Peyer's patch (tissue), 4 donors: ENCODE measurements around the gene WDR72. TPM values are rescaled to one million over a fixed set of nuclear protein-coding genes. Genes with fewer than 3 reads are reported as not detected.

Source experiments
- DNase-seq, 3 donors: peaks; one replicate each; pipeline ENCODE4 v3.0.0-alpha.2; 2017 to 2019
- H3K27ac ChIP-seq, 4 donors: fragments of 200-600 bp; sonication (generic); one replicate each; pipeline ENCODE4 v1.5.1; 2016 to 2019
- H3K27me3 ChIP-seq, 2 donors: fragments of 200-600 bp; sonication (generic); one replicate each; pipeline ENCODE4 v1.5.1; 2019
- H3K36me3 ChIP-seq, 3 donors: fragments of 200-600 bp; sonication (generic); one replicate each; pipeline ENCODE4 v1.5.1; 2016 to 2019
- H3K4me1 ChIP-seq, 4 donors: fragments of 200-600 bp; sonication (generic); one replicate each; pipeline ENCODE4 v1.5.1; 2016 to 2019
- H3K4me3 ChIP-seq, 4 donors: fragments of 200-600 bp; sonication (generic); 1 replicate in 3 of 4; 2 replicates in 1 of 4; pipeline ENCODE4 v1.5.1; 2016 to 2019; ENCODE audit warnings: mild to moderate bottlenecking in 1 of 4
- H3K9me3 ChIP-seq, 4 donors: fragments of 200-600 bp; sonication (generic); one replicate each; pipeline ENCODE4 v1.5.1; 2016 to 2019; ENCODE audit warnings: mild to moderate bottlenecking in 1 of 4
- POLR2A ChIP-seq, 2 donors: fragments of 450-650 bp; IDR thresholded peaks; one replicate each; pipeline ENCODE4 v1.5.1; 2017; ENCODE audit warnings: antibody characterized with exemption in 2 of 2, mild to moderate bottlenecking in 2 of 2, moderate library complexity in 2 of 2
- total RNA-seq, 4 donors: library from RNA; depleted of rRNA; stranded (reverse); fragments of >200 nt; gene quantifications; one replicate each; pipeline ENCODE4 v1.1.0, GENCODE V29; 2016
- TF ChIP-seq, protein P1 (sequence below), 6 experiments: fragments of 450-650 bp in 4 of 6; fragments of 200-600 bp in 2 of 6; sonication (generic) in 1 of 6; IDR thresholded peaks; one replicate each; pipeline ENCODE4 v1.5.1; 2017 to 2019; ENCODE audit warnings: antibody characterized with exemption in 6 of 6, mild to moderate bottlenecking in 3 of 6, moderate library complexity in 1 of 6

The WDR72 gene
- total RNA-seq, 4 donors from 2014 or later: not detected

DNA sequence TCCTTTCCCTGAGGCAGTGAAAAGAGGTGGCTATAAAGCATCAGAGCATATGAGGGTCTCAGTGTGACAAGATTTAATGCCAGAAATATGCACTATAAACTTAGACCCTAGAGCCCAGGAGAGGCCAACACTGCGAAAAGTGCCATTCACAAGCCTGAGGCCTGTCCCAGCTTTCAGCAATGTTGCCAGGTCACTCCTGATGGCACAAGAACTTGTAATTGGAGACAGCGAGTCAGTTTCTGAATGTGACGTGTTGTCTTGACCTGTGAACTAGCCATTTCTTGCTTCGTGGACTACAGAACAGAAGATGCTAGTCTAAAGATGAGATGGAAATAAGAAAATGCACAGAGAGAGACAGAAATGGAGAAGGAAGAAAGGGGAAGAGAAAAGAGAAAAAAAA lies 87.9 kb downstream of the WDR72 start:
- Histone ChIP-seq H3K27me3 (no peaks in the 10 kb centered on the region), H3K4me3 (no peak overlapping the region), H3K27ac (no peak overlapping the region), H3K36me3 (no peaks in the 10 kb centered on the region), H3K9me3 (no peaks in the 10 kb centered on the region), H3K4me1 (no peaks in the 10 kb centered on the region)
- DNase-seq: no peak
- TF ChIP-seq, protein P1, sequence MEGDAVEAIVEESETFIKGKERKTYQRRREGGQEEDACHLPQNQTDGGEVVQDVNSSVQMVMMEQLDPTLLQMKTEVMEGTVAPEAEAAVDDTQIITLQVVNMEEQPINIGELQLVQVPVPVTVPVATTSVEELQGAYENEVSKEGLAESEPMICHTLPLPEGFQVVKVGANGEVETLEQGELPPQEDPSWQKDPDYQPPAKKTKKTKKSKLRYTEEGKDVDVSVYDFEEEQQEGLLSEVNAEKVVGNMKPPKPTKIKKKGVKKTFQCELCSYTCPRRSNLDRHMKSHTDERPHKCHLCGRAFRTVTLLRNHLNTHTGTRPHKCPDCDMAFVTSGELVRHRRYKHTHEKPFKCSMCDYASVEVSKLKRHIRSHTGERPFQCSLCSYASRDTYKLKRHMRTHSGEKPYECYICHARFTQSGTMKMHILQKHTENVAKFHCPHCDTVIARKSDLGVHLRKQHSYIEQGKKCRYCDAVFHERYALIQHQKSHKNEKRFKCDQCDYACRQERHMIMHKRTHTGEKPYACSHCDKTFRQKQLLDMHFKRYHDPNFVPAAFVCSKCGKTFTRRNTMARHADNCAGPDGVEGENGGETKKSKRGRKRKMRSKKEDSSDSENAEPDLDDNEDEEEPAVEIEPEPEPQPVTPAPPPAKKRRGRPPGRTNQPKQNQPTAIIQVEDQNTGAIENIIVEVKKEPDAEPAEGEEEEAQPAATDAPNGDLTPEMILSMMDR (IDR thresholded peaks at IDR 0.05): no peak
- no peak for TF ChIP-seq POLR2A (IDR thresholded peaks at IDR 0.05)

GRCh38 chr15:53670701-53671100 lies 88.8 kb downstream of the WDR72 start:
- H3K4me3 ChIP-seq: no peak overlapping the region
- H3K36me3 ChIP-seq: no peaks in the 10 kb centered on the region
- no peak for TF ChIP-seq POLR2A (IDR thresholded peaks at IDR 0.05)
- TF ChIP-seq, protein P1 (IDR thresholded peaks at IDR 0.05): no peak
- H3K27ac ChIP-seq: no peak overlapping the region
- H3K27me3 ChIP-seq: no peaks in the 10 kb centered on the region
- DNase-seq: no peak
- H3K4me1 ChIP-seq: no peaks in the 10 kb centered on the region
- no peaks in the 10 kb centered on the region for H3K9me3 ChIP-seq

GRCh38 chr15:53665930-53666329 lies 93.5 kb downstream of the WDR72 start:
- no peaks in the 10 kb centered on the region for H3K36me3 ChIP-seq
- no peak for DNase-seq
- TF ChIP-seq, protein P1 (IDR thresholded peaks at IDR 0.05): peak in 1 of 6 experiments; percentile 7
- no peak for TF ChIP-seq POLR2A (IDR thresholded peaks at IDR 0.05)

DNA sequence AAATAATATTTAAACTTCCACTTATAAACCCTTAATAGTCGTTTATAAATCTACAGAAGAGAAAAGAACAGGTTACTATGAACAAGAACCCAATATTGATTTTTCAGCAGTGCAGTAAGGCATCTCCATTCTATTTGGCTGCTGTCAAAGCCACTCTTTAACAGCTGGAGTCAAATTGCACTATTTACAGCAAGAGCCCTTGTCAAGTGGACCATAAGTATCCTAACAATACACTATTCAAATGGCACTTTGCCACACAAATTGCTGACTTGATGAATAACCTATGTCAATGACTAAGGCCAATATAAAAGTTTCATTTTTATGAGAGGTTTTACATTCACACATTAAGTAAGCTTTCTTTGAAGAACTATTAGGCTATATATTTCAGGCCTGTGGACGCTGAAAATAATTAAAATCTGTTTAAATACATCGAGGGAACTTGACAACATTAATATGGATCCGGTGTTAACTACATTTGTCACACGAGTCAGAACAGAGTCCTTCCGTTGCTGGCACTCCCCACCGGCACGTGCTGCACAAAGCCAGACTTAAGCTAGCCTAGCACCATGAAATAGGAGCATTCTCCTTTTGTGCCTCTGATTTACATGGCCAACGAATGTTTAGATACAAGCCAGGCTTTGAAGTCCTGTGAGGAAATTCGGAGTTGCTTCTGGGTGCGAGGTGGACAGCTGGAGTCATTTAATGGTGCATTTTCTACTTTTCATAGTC lies 100.5 kb downstream of the WDR72 start:
- Histone ChIP-seq H3K27ac (no peak overlapping the region), H3K36me3 (no peaks in the 10 kb centered on the region), H3K27me3 (no peaks in the 10 kb centered on the region), H3K9me3 (no peaks in the 10 kb centered on the region), H3K4me3 (no peak overlapping the region), H3K4me1 (no peaks in the 10 kb centered on the region)
- TF ChIP-seq, protein P1 (IDR thresholded peaks at IDR 0.05): no peak
- no peak for TF ChIP-seq POLR2A (IDR thresholded peaks at IDR 0.05)
- no peak for DNase-seq

More at GRCh38 chr15:53665930-53666329, 93.5 kb downstream of the WDR72 start:
- no peaks in the 10 kb centered on the region for H3K9me3 ChIP-seq
- no peaks in the 10 kb centered on the region for H3K4me1 ChIP-seq
- H3K27ac ChIP-seq: no peak overlapping the region
- H3K4me3 ChIP-seq: no peak overlapping the region
- no peaks in the 10 kb centered on the region for H3K27me3 ChIP-seq

DNA sequence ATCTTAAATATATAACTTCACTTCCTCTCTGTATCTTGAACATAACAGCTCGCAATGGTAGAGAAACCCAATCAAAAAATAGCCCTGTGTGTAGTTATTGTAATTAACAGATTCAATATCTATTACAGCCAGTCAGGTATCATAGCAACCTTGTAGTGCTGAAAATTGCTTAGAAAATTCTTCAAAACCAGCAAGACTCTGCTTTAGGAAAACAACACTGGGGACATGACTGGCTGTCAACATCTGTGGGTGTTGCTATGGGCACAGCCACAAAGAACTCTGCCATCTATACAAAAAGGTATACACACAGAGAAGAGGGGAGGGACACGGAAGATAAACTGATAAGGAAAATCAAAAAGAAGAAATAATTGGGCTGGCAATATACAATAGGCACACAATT lies 101.2 kb downstream of the WDR72 start:
- Histone ChIP-seq H3K9me3 (no peaks in the 10 kb centered on the region), H3K27me3 (no peaks in the 10 kb centered on the region), H3K4me3 (no peak overlapping the region), H3K36me3 (no peaks in the 10 kb centered on the region), H3K27ac (no peak overlapping the region), H3K4me1 (no peaks in the 10 kb centered on the region)
- no peak for DNase-seq
- TF ChIP-seq, protein P1 (IDR thresholded peaks at IDR 0.05): no peak
- no peak for TF ChIP-seq POLR2A (IDR thresholded peaks at IDR 0.05)
